ENCODE measurements around the gene PRLR.

Gene PRLR

GRCh38 chr5:35180046-35180445 lies 50.2 kb downstream of the PRLR start:
- ATAC-seq: no peak
- TF ChIP-seq GLIS3 (CRISPR knock-in tag; IDR thresholded peaks at IDR 0.05): no peak
- no peak for TF ChIP-seq ZFP30 (CRISPR knock-in tag; IDR thresholded peaks at IDR 0.05)
- TF ChIP-seq OSR1 (CRISPR knock-in tag; IDR thresholded peaks at IDR 0.05): no peak
- no peak for TF ChIP-seq ZC3H10 (CRISPR knock-in tag; IDR thresholded peaks at IDR 0.05)
- no peak for TF ChIP-seq CREB5 (CRISPR knock-in tag; IDR thresholded peaks at IDR 0.05; ENCODE audit: low read depth)
- TF ChIP-seq TSHZ2 (CRISPR knock-in tag; IDR thresholded peaks at IDR 0.05): no peak
- TF ChIP-seq ZNF70 (CRISPR knock-in tag; IDR thresholded peaks at IDR 0.05): no peak
- no peak for TF ChIP-seq ZNF8 (CRISPR knock-in tag; IDR thresholded peaks at IDR 0.05)
- TF ChIP-seq ESRRG (CRISPR knock-in tag; IDR thresholded peaks at IDR 0.05): no peak
- no peak for TF ChIP-seq POU6F1 (CRISPR knock-in tag; IDR thresholded peaks at IDR 0.05; ENCODE audit: borderline replicate concordance, low read depth)
- no peak for TF ChIP-seq ZFP3 (CRISPR knock-in tag; IDR thresholded peaks at IDR 0.05)
- TF ChIP-seq ZNF565 (CRISPR knock-in tag; conservative IDR thresholded peaks at IDR 0.05; ENCODE audit: low read depth): no peak

- no peak for TF ChIP-seq ZFP30 (CRISPR knock-in tag; IDR thresholded peaks at IDR 0.05)
- TF ChIP-seq ZNF8 (CRISPR knock-in tag; IDR thresholded peaks at IDR 0.05): no peak
- no peak for TF ChIP-seq ISL1 (CRISPR knock-in tag; IDR thresholded peaks at IDR 0.05)
- TF ChIP-seq SNAI2 (CRISPR knock-in tag; IDR thresholded peaks at IDR 0.05): no peak
- no peak for TF ChIP-seq RARB (CRISPR knock-in tag; IDR thresholded peaks at IDR 0.05)
- TF ChIP-seq ZC3H10 (CRISPR knock-in tag; IDR thresholded peaks at IDR 0.05): no peak
- no peak for TF ChIP-seq ZFP3 (CRISPR knock-in tag; IDR thresholded peaks at IDR 0.05)
- TF ChIP-seq POU6F1 (CRISPR knock-in tag; IDR thresholded peaks at IDR 0.05; ENCODE audit: borderline replicate concordance, low read depth): no peak
- no peak for TF ChIP-seq BACH2 (CRISPR knock-in tag; IDR thresholded peaks at IDR 0.05; ENCODE audit: borderline replicate concordance)
- no peak for TF ChIP-seq TOX (CRISPR knock-in tag; IDR thresholded peaks at IDR 0.05; ENCODE audit: borderline replicate concordance)
- no peak for TF ChIP-seq GLIS3 (CRISPR knock-in tag; IDR thresholded peaks at IDR 0.05)
- no peak for TF ChIP-seq CSRNP3 (CRISPR knock-in tag; IDR thresholded peaks at IDR 0.05)
- ATAC-seq: no peak
Measured at GRCh38 chr5:35177783-35178182, 52.5 kb downstream of the PRLR start.

- ATAC-seq: no peak
- TF ChIP-seq POU6F1 (CRISPR knock-in tag; IDR thresholded peaks at IDR 0.05; ENCODE audit: borderline replicate concordance, low read depth) (no peak), ZNF70 (CRISPR knock-in tag; IDR thresholded peaks at IDR 0.05) (no peak), PATZ1 (CRISPR knock-in tag; IDR thresholded peaks at IDR 0.05; ENCODE audit: borderline replicate concordance) (no peak), TSHZ2 (CRISPR knock-in tag; IDR thresholded peaks at IDR 0.05) (no peak), PPARA (CRISPR knock-in tag; IDR thresholded peaks at IDR 0.05; ENCODE audit: borderline replicate concordance) (no peak), ESRRG (CRISPR knock-in tag; IDR thresholded peaks at IDR 0.05) (no peak), SNAI2 (CRISPR knock-in tag; IDR thresholded peaks at IDR 0.05) (no peak), RARB (CRISPR knock-in tag; IDR thresholded peaks at IDR 0.05) (no peak), ARNTL (CRISPR knock-in tag; IDR thresholded peaks at IDR 0.05; ENCODE audit: borderline replicate concordance, low read depth) (no peak), TOX (CRISPR knock-in tag; IDR thresholded peaks at IDR 0.05; ENCODE audit: borderline replicate concordance) (no peak), CSDC2 (CRISPR knock-in tag; IDR thresholded peaks at IDR 0.05) (no peak), ZNF8 (CRISPR knock-in tag; IDR thresholded peaks at IDR 0.05) (no peak), ZFP30 (CRISPR knock-in tag; IDR thresholded peaks at IDR 0.05) (no peak)
Measured at GRCh38 chr5:35172533-35172932, 57.8 kb downstream of the PRLR start.

Data from SK-N-SH treated with all-trans-retinoic acid at 6 μM for 48 hours (cell line).